Measurements from ENCODE around the gene WDR72. TPM values are rescaled to one million over a fixed set of nuclear protein-coding genes. Genes with fewer than 3 reads are reported as not detected.

Gene WDR72
- total RNA-seq, 1 donor from 2014 or later = 11.8 TPM

DNA sequence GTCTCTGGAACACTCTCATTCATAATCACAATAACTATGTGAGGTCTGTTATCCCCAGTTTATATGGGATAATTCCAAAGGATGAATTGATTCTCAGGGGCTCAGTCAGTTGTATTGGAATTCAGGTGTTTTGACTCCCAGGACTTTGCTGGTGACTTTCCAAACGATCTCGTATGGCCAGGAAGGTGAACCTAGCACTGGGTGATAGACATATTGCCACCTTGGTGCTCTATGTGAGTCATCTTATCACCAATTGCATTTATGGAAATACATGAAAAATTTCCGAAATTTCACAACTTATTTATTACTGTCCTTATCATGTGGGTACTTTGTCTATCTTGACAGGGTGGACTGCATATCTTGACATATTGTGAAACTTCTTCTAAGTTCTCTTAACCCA lies 287.3 kb downstream of the WDR72 start:
- DNase-seq (ENCODE audit: low spot score) (no peak), ATAC-seq (no peak)

DNA sequence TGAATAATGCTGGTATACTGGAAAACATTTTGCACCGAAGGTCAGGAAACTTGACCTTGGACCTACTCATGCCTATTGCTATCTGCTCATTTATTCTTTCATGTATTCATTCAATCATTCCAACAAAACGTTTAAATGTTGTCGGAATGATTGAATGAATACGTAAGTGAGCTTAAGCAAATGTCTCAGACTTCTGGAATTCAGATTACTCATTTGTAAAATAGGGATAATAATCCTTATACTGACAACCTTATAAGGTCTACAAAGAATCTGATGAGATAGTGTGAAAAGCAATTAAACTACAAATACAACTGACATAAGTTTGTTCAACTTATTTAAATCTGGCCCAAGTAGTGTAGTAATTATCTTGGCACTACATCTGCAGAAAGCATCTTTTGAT lies 288.7 kb downstream of the WDR72 start:
- ATAC-seq (no peak), DNase-seq (ENCODE audit: low spot score) (no peak)

- ATAC-seq = no peak
- DNase-seq (ENCODE audit: low spot score) = no peak
These were observed 290.0 kb downstream of the WDR72 start for GRCh38 chr15:53469422-53469821.

Other genes starting within 250 kb of the WDR72 start
- not detected for gene UNC13C, start 218.8 kb upstream of the WDR72 start, total RNA-seq

Measured in left lobe of liver (tissue), 2 donors.